PC-9 (cell line): ENCODE results near the gene BCL2L11. TPM values are rescaled to one million over a fixed set of nuclear protein-coding genes. Genes with fewer than 3 reads are reported as not detected.

ENCODE experiments used
- BruUV-seq: library from RNA; stranded (reverse); fragments of 400-500 nt; replicated peaks from 2 replicates; lab custom pipeline; 2021; lab: Mats Ljungman, UMichigan
- CTCF ChIA-PET: fragments of 300-600 bp; sonication (Branson Sonifier 250); formaldehyde crosslinking; loops from one replicate; lab custom pipeline; 2022; ENCODE audit warnings: antibody characterized with exemption; lab: Charles Lee
- POLR2A ChIA-PET: fragments of 300-600 bp; sonication (Branson Sonifier 250); formaldehyde crosslinking; loops from one replicate; lab custom pipeline; 2022; ENCODE audit warnings: antibody characterized with exemption; ENCODE audit not compliant: unreplicated experiment; lab: Charles Lee
- DNase-seq, 2 experiments: peaks; one replicate each; pipeline versions ENCODE4 v3.0.0 to v3.0.0-alpha.2; 2015 to 2022; ENCODE audit warnings: mixed read lengths in 1 of 2
- H2AFZ ChIP-seq: fragments of 200-600 bp; sonication (generic); 2 replicates; pipeline ENCODE4 v1.8.1; 2017; ENCODE audit warnings: antibody characterized with exemption
- H3F3A ChIP-seq: fragments of 200-600 bp; sonication (generic); 2 replicates; pipeline ENCODE4 v1.8.1; 2017; ENCODE audit warnings: antibody characterized with exemption, mild to moderate bottlenecking, low read depth; ENCODE audit not compliant: insufficient read depth
- H3K27ac ChIP-seq: fragments of 200-600 bp; sonication (generic); 2 replicates; pipeline ENCODE4 v1.6.1; 2016; ENCODE audit warnings: mixed run types
- H3K27me3 ChIP-seq: fragments of 200-600 bp; sonication (generic); 2 replicates; pipeline ENCODE4 v1.6.1; 2016; ENCODE audit warnings: low read depth, mixed run types; ENCODE audit not compliant: insufficient read depth
- H3K36me3 ChIP-seq: fragments of 200-600 bp; sonication (generic); 2 replicates; pipeline ENCODE4 v1.6.1; 2016; ENCODE audit warnings: low read depth, mixed run types
- H3K4me1 ChIP-seq: fragments of 200-600 bp; sonication (generic); replicated peaks from 2 replicates; pipeline ENCODE4 v1.6.1; 2016; ENCODE audit warnings: mixed run types; ENCODE audit not compliant: insufficient read depth
- H3K4me2 ChIP-seq: fragments of 200-600 bp; sonication (generic); 2 replicates; pipeline ENCODE4 v1.6.1; 2017; ENCODE audit warnings: mixed run types
- H3K4me3 ChIP-seq: fragments of 200-600 bp; sonication (generic); 2 replicates; pipeline ENCODE4 v1.6.1; 2016; ENCODE audit warnings: mixed run types
- H3K79me2 ChIP-seq: fragments of 200-600 bp; sonication (generic); 2 replicates; pipeline ENCODE4 v1.6.1; 2017; ENCODE audit warnings: low read depth, mixed run types
- H3K9me2 ChIP-seq: fragments of 200-600 bp; sonication (generic); 2 replicates; pipeline ENCODE4 v1.8.1; 2017; ENCODE audit warnings: mild to moderate bottlenecking; ENCODE audit not compliant: insufficient read depth
- H3K9me3 ChIP-seq: fragments of 200-600 bp; sonication (generic); 2 replicates; pipeline ENCODE4 v1.8.1; 2016; ENCODE audit warnings: low read depth; ENCODE audit not compliant: insufficient read depth
- H4K20me1 ChIP-seq: fragments of 200-600 bp; sonication (generic); 2 replicates; pipeline ENCODE4 v1.8.1; 2017; ENCODE audit not compliant: insufficient read depth
- CTCF ChIP-seq: fragments of 200-600 bp; sonication (generic); conservative IDR thresholded peaks from 2 replicates; pipeline ENCODE4 v1.6.1; 2017; ENCODE audit warnings: mixed run types, antibody characterized with exemption, mild to moderate bottlenecking, moderate library complexity
- EZH2 ChIP-seq: fragments of 200-600 bp; sonication (generic); IDR thresholded peaks from 2 replicates; pipeline ENCODE4 v1.8.0; 2017; ENCODE audit warnings: antibody characterized with exemption, low read depth
- intact Hi-C: fragments of 100-400 bp; cut with micrococcal nuclease; formaldehyde crosslinking; loops from one replicate; pipeline ENCODE4 v1.10.0; 2022; ENCODE audit not compliant: unreplicated experiment
- total RNA-seq: library from RNA; stranded (reverse); gene quantifications from 2 replicates; pipeline ENCODE4 v1.2.3, GENCODE V29; 2021

BCL2L11 gene
- total RNA-seq, 1 experiment from 2014 or later, result 17.0 TPM

GRCh38 chr2:111189106-111189505 lies 68.4 kb downstream of the BCL2L11 start:
- no peak for TF ChIP-seq EZH2
- TF ChIP-seq CTCF, result no peak
- no peaks in the 10 kb centered on the region for H3K4me1 ChIP-seq
- no peaks in the 10 kb centered on the region for H3F3A ChIP-seq
- no peak overlapping the region for H3K27ac ChIP-seq
- H3K4me2 ChIP-seq, result no peak overlapping the region
- H3K27me3 ChIP-seq, result no peaks in the 10 kb centered on the region
- H3K9me2 ChIP-seq, result no peaks in the 10 kb centered on the region
- ChIA-PET CTCF (no interaction called here), POLR2A (no interaction called here)
- H2AFZ ChIP-seq, result no peak overlapping the region
- BruUV-seq, result no TSS peak
- H4K20me1 ChIP-seq, result no peaks in the 10 kb centered on the region
- no peaks in the 10 kb centered on the region for H3K36me3 ChIP-seq
- no peaks in the 10 kb centered on the region for H3K9me3 ChIP-seq
- no peak for DNase-seq
- H3K4me3 ChIP-seq, result no peak overlapping the region
- intact Hi-C loops, result no loop called here
- H3K79me2 ChIP-seq, result no peaks in the 10 kb centered on the region

GRCh38 chr2:111190816-111191540 lies 70.3 kb downstream of the BCL2L11 start:
- Histone ChIP-seq H3F3A (no peaks in the 10 kb centered on the region), H3K36me3 (no peaks in the 10 kb centered on the region), H3K79me2 (no peaks in the 10 kb centered on the region), H3K4me3 (no peak overlapping the region), H3K27me3 (no peaks in the 10 kb centered on the region), H3K9me2 (no peaks in the 10 kb centered on the region), H3K9me3 (no peaks in the 10 kb centered on the region), H3K27ac (no peak overlapping the region), H3K4me2 (no peak overlapping the region), H3K4me1 (no peaks in the 10 kb centered on the region), H2AFZ (no peak overlapping the region), H4K20me1 (no peaks in the 10 kb centered on the region)
- TF ChIP-seq CTCF (no peak), EZH2 (no peak)
- no peak for DNase-seq
- CTCF ChIA-PET, result no interaction called here
- no TSS peak for BruUV-seq
- POLR2A ChIA-PET, result no interaction called here
- intact Hi-C loops, result no loop called here

- H3K4me2 ChIP-seq, result no peak overlapping the region
- DNase-seq, result no peak
- no peaks in the 10 kb centered on the region for H3K4me1 ChIP-seq
- no peak overlapping the region for H3K4me3 ChIP-seq
- POLR2A ChIA-PET, result no interaction called here
- no peaks in the 10 kb centered on the region for H3K9me3 ChIP-seq
- no peak overlapping the region for H3K27ac ChIP-seq
- H3K9me2 ChIP-seq, result no peaks in the 10 kb centered on the region
- H4K20me1 ChIP-seq, result no peaks in the 10 kb centered on the region
- intact Hi-C loops, result no loop called here
- H3K79me2 ChIP-seq, result no peaks in the 10 kb centered on the region
- H3F3A ChIP-seq, result no peaks in the 10 kb centered on the region
- H3K27me3 ChIP-seq, result no peaks in the 10 kb centered on the region
- BruUV-seq, result no TSS peak
- CTCF ChIA-PET, result no interaction called here
- no peak overlapping the region for H2AFZ ChIP-seq
- no peaks in the 10 kb centered on the region for H3K36me3 ChIP-seq
- no peak for TF ChIP-seq EZH2
- TF ChIP-seq CTCF, result no peak
Measured at GRCh38 chr2:111191877-111192276, 71.2 kb downstream of the BCL2L11 start.
